HG03521 (cell line): ENCODE results near the gene GAB2.
"Not testable (repeated sequence)": the region's sequence is repeated elsewhere in the genome, so short reads cannot be mapped to it uniquely, and the experiment has no call there.

Source experiments
- ATAC-seq: cut with Tn5 transposase; IDR thresholded peaks from one replicate; pipeline ENCODE4 v1.9.1; 2021; ENCODE audit warnings: mild to moderate bottlenecking, moderate library complexity; ENCODE audit not compliant: unreplicated experiment

The GAB2 gene

DNA sequence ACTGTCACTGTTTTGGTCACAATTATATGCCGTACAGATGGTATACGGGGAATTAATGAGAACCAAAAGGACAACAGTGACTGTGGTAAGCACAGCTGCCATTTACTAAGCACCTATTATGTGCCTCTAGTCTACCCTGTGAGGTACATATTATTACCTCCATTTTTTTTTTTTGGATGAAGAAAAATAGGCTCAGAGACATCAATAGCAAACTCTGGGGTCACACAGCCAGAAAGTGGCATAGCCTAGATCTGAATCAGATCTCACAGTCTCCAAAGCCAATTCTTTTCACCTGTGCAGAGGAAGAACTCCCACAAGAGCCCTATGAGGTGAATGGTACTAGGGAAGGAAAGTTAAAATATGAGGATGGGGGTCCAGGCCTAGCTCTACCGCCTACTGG is 160.0 kb downstream of the GAB2 start:
- ATAC-seq: no peak

DNA sequence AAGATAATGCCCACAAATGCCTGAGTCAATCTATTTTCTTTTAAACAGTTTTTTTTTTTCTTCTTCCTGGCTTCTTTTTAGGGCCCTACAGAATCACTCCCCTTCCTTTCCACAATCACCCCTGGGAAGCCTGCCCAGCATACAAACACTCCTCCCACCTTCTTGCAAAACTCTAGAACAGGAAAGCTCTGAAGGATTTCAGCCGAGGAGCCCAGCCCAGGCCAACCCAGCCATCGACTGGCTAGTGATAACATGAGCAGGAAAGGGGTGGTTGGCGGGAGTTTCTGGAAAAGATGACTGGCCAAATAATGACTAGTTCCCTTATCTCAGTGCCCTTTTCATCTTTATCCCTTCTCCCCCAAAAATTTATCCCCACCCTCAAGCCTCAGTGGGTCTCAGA is 160.7 kb downstream of the GAB2 start:
- no peak for ATAC-seq

DNA sequence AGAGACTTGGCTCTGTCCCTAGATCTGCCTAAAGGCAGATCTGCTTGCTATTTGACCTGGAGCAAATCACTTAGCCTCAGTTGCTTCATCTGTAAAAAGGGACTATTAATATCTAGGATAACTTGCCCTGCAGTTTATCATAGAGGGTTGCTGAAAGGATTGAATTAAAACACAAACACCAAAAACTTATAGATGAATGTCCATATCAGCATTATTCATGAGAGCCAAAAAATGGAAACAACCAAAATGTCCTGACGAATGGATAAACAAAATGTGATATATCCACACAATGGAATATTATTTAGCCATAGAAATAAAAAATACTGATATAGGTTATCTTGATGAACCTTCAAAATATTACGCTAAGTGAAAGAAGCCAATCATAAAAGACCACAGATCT is 161.7 kb downstream of the GAB2 start:
- no peak for ATAC-seq

DNA sequence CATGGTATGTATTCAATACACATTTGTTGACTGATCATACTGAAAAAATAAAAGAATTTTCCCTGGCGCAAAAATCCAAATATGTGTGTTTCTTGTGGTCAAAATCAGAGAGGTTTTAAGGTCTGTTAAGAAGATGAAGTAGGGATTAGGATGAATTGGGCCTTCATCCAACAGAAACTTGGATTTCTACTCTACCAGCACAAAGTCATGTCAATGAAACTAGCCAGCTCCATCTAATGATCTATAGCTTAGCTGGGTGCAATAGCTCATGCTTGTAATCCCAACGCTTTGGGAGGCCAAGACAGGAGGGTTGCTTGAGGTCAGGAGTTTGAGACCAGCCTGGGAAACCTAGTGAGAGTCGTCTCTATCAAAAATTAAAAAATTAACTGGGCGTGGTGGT is 163.4 kb downstream of the GAB2 start:
- ATAC-seq: no peak

DNA sequence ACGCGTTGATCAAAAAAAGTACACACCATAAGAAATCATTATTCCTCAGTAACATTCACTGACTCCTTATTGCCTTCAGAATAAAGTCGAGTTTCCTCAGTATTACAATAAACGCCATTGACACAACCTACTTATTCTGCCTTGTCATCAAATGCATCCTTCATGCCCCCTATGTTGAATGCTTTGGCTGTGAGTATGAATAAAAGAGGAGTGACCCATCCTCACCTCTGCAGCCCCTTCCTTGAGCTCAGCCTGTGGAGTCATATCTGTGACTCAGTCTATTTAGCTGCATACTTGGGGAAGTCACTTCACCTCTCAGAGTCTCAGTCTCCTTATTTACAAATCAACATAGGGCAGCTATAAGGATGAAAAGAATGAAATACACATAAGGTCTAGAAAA is 163.8 kb downstream of the GAB2 start:
- no peak for ATAC-seq

DNA sequence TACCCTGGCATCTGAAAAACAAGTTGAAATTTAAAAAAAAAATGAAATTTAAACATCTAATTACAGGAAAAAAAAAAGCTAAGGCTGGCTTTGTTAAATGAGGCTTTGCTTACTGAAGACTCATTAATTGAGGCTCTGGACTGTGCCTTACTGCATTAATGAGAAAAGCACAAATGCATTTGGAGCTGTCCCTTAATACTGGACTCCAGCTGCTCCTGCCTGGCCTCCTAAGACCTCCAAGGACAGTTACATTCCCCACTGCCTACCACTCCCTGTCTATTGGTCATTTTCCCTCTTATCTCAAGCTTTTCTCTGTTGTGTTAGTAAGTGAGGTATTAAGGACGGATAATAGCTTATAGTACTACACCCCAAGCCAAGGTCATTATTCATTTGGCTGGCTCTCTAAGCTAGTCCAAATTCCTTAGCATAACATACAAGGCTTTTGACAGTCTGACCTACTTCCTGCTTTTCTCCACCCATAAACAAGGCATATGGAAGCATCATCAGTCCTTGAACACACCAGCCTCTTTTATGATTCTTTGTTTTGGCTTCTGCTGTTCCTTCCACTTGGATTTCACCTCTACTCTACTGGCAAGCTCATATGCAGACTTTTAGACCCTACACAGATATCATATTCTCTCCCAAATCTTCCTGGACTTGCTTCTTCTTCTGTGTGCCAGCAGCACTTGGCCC is 166.4 kb downstream of the GAB2 start:
- ATAC-seq: no peak

DNA sequence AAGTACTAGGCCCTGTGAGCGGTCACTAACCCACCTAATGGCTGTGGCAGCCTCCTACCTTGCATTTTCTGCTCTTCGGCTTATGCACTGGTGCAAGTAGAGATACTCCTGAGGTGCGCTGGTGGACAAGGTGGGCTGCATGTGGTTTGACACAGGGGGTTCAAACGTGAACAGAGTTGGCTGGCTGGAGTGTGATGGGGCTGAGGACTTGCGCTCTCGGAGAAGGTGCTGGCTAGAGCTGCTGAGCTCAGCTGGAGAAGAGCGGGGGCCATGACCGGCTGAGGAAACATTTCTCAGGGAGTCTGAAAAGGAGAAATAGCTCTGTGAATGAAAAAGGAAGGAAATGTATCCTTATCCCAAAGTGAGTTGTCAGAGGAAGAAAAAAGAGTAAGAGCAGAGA is 167.5 kb downstream of the GAB2 start:
- ATAC-seq: no peak

DNA sequence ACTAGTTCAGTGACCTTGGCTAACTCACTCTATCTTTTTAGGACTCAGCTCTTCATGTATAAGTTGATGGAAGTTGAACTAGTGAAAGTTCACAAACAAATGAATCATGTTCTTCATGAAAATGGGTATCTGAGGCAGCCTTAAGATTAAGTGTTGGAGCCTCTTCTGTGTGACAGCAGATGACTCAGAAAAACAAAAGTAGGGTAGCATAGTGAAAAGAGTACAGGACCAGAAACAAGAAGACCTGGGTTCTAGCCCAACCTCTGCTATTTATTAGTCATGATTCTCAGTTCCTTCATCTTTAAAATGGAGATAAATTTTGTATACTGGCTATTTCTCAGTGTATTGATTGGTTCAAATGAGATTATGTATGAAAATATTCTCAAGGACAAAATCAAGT is 168.7 kb downstream of the GAB2 start:
- no peak for ATAC-seq

DNA sequence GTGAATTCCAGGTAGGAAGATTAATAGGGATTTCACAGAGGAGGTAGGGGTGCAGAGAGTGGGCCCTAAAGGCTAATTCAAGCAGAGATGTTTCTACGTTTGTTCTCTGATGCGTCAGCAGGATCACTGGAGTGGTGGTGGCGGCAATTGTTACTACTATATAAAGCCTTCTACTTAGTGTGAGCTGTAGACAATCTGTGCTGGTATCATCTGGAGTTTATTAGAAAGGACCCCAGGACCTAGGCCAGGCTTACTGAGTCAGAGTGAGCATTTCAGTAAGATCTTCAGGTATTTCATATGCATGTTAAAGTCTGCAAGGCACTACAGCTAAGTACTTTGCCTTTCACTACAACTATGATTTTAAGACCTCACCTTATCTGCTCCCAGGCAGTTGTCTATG is 169.4 kb downstream of the GAB2 start:
- ATAC-seq: no peak

DNA sequence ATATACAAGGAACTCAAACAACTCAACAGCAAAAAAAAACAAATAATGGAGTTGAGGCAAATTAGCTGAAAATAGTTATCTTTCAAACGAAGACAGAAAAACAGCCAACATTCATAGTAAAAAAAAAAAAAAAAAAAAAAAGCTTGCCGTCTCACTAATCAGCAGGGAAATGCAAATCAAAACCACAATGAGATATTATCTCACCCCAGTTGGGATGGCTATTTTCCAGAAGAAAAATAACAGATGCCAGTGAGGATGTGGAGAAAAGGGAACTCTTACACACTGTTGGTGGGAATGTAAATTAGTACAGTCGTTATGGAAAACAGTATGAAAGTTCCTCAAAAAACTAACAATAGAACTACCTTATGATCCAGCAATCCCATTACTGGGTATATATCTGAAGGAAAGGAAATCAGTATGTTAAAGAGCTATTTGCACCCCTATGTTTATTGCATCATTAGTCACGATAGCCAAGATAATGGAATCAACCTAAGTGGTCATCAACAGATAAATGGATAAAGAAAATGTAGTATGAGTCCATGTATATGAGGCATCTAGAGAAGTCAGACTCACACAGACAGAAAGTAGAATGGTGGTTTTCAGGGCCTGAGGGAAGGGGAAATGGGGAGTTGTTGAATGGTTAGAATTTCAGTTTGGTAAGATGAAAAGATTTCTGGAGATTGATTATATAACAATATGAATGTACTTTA is 172.9 kb downstream of the GAB2 start:
- ATAC-seq: no peak

DNA sequence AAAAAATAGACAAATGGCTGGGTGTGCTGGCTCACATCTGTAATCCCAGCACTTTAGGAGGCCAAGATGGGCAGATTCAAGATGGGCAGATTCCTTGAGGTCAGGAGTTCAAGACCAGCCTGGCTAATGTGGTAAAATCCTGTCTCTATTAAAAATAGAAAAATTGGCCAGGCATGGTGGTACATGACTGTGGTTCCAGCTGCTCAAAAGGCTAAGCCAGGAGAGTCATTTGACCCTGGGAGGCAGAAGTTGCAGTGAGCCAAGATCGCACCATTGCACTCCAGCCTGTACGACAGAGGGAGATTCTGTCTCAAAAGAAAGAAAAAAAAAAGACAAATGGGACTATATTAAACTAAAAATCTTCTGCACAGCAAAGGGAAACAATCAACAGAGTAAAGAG is 173.5 kb downstream of the GAB2 start:
- no peak for ATAC-seq

DNA sequence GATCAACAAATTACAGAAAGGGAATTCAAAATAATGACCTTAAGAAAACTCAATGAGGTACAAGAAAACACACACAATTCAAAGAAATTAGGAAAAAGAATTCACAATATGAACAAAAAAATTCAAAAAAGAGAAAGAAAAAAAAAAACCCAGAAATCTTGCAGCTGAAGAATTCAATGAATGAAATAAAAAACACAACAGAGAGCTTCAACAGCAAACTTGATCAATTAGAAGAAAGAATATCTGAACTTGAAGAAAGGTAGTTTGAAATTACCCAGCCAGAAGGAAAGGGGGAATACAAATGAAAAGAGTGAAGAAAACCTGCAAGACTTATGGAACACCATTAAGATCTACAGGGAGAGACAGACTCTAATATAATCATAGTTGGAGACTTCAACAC is 176.1 kb downstream of the GAB2 start:
- ATAC-seq: no peak

DNA sequence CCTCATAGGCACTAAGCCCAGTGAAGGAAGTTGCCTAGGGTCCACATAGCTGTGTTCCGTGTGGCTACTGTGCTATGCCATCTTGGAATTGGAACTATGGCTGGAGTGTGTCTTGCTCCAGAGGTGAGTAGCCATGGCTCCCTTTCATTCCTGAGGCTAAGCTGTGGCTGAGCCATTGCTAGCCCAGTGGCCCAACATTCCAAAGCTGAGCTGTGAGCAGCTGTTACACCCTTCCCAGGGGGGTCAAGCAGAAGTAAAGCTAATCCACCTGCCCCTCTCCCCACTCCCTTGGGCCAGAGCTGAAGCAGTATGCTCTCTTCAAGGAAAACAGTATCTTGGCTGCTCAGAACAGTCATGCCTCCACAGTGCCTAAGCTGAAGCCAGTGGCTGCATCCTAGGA is 177.8 kb downstream of the GAB2 start:
- ATAC-seq: no peak

DNA sequence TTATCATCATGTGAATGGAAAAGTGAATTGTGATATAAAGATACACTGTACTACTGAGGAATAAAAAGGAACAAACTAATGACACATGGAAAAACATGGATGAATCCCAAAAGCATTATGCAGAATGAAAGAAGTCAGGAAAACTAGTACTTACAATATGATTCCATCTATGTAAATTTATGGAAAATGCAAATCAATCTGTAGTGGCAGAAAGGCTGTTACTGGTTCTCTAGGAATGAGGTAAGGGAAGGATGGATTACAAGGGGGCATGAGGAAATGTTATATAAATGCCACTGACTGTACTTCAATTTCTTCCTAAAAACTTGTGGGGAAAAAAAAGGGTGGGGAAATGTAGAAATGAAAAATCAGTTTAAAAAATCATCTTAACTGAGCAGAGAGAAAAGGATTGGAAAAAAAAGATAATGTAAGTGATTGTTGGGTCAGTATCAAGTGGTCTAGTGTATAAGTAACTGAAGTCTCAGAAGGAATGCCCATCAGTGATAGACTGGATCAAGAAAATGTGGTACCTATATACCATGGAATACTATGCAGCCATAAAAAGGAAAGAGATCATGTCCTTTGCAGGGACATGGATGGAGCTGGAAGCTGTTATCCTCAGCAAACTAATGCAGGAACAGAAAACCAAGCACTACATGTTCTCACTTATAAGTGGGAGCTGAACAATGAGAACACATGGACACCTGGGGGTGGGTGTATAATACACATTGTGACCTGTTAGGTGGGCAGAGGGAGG is 180.2 kb downstream of the GAB2 start:
- ATAC-seq: no peak

DNA sequence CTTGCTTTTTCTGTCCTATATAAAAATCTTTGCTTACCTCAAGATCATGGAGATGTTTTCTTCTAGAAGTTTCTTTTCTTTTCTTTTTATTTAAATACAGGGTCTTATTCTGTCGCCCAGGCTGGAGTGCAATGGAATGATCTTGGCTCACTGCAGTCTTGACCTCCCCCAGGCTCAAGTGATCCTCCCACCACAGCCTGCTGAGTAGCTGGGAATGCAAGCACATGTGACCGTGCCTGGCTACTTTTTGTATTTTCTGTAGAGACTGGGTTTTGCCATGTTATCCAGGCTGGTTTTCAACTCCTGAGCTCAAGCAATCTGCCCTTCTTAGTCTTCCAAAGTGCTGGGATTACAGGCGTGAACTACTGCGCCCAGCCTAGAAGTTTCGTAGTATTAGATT is 183.6 kb downstream of the GAB2 start:
- ATAC-seq: no peak

DNA sequence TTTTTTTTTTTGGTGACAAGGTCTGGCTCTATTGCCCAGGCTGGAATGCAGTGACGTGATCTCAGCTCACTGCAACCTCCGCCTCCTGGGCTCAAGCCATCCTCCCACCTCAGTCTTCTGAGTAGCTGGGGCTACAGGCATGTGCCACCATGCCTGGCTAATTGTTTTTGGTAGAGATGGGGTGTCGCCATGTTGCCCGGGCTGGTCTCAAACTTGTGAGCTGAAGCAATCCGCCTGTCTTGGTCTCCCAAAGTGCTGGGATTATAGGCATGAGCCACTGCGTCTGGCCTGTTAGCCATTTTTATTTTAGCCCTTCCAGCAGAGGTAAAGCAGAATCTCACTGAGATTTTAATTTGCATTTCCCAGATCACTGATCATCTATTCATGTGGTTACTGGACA is 184.6 kb downstream of the GAB2 start:
- not testable (repeated sequence) for ATAC-seq

DNA sequence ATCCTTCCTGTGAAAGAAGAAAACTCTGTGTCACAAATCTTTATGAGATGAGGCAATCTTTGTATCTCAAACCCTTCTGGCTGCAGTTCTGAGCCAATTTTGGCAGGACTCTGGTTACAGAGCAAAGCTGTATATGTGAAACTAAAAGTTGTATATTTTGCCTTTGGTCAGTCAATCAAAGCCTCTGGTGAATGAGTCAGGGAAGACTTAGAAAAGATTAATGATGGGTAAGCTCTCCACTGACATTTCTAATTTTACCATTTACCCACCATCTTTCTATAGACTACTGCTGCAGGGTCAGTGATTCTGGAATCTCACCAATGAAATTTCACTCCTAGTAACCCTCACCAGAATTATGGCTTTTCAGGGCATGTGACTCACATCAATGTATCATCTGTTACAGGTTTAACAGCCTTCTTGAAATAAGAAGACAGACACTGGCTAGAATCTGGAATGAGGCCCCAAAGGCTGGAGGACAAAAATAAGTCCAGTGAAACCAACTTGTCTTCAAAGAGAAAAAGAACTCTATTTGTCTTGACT is 185.6 kb downstream of the GAB2 start:
- ATAC-seq: no peak

DNA sequence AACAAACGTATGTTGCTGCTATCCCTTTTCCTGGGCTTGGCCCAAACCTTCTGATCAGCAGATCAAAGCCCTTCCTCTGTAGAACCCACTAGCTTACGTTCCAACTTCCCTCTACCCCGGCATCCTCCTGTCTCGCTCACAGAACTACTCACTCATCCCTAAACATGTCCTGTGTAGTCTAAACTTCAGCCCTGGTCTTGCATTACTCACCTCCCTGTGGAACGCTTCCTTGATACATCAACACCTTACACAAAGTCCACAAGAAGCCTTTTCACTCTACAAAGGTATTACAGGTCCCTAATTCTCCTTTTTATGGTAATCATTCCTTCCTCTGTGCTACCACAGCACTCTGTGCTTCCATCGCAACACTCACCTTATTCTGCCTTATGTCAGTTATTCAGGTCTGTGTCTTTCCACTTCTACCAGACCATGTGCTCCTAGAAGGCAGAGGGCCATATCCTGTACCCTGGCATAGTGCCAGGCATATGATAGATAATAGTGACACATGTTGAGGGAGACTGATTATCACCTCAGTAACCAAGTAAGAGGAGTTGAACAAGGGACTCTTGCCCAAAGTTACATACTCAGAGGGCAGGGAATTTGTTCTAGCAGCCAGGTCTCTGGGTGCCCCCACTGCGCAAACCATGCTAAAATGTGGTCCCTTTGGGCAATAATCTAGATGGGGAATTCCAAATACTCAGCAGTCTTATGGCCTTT is 187.3 kb downstream of the GAB2 start:
- no peak for ATAC-seq

DNA sequence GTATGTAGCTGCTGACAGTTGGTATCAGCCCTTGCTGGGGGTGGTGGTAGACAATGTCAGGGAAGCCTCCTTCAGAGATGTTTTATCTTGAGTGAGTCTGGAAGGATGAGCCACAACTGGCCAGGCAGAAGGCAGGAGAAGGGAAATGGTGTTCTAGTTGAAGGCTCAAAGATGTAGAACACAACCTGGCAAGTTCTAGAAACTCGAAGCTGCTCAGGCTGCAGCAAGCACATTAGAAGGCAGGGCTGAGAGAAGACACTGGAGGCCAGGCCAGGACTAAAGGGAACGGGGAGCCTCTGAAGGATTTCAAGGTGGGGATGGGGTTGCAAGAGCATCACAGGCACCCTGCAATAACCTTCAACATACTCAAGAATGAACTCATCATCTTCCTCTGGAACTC is 188.5 kb downstream of the GAB2 start:
- ATAC-seq: no peak

DNA sequence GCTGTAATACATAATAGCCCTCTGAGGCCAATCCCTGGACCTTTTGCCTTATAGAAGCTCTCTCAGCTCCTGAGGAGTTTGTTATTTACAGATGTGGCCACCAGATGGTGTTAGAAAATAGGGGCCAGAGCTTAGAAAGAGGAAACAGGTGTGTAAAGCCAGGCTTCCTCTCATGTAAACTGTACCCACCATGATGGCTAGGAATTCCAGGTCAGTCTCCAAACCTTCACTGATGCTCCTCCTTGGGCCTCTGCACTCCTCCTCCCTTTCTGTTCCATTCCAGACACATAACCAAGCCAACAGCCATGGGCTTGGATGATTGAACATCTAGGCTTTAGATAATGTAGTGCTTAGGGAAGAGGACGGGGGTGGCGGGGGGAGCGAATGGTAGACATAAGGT is 189.2 kb downstream of the GAB2 start:
- peak; percentile 59 for ATAC-seq

DNA sequence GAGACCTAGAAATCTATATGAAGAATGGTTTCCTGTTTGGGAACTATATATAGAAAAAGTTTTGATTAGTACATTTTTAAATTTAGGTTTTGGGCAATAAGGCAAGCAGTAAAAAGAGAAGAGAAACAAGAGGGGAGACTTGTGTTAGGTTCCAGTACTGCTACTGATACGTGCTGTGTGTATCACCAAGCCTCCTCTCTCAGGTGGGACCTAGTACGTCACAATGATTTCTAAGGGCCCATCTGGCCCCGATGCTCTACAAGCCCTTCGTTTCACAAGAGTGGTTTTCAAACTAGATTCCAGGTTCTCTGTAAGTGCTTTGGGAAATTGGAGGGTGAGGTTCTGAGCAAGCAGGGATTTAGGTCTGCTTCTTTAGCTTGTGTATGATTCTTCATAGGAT is 189.7 kb downstream of the GAB2 start:
- peak; percentile 35 for ATAC-seq
